ENCODE results near the gene ZNF768.
"Not testable (repeated sequence)": the region's sequence is repeated elsewhere in the genome, so short reads cannot be mapped to it uniquely, and the experiment has no call there.

Gene ZNF768

GRCh38 chr16:30533146-30533522 is 6.8 kb upstream of the ZNF768 start:
- no peak for DNase-seq (ENCODE audit: low spot score)

GRCh38 chr16:30532285-30533145 is 6.1 kb upstream of the ZNF768 start:
- DNase-seq (ENCODE audit: low spot score) = no peak

DNA sequence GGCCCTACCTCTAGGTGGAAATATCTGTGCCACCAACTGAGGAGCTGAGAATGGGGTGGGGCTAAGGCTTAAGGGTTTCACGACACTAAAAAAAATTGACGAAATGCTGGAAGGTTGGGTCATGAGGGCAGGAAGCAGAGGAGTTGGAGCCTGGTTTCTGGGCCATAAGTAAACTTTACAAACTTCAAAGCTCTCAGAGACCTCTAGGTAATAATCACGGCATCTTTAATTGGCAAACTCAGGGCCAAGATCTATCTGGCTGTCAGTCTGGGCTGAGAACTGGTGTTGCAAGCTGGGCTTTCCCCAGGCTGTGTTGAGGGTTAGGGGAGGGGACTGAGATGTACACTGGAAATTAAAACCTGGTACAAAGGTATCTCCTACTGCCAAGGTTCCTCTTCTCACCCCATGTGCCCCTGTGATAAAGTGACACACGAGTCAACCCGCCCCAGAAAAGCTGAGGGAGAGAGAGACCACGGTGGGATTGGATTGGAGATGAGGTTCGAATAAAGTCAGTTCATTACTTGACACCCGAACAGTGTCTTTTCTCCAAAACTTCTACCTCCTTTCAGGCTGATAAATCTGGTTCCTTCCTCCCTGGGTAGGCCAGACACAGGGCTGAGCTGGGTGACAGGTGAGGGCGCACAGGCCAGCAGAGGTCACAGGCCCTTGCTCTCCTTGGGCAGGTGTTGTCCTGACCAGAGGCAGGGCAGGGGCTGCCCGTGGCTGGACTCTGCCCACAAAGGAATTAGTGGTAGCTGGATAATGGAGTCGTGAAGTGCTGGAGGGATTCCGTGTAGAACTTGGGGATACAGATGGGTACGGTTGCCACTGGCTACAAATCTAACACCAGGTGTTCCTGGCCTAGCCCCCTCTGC is 4.0 kb upstream of the ZNF768 start:
- DNase-seq (ENCODE audit: low spot score) = no peak

- no peak for DNase-seq (ENCODE audit: low spot score)
Observed at GRCh38 chr16:30528799-30529457, 2.6 kb upstream of the ZNF768 start.

DNA sequence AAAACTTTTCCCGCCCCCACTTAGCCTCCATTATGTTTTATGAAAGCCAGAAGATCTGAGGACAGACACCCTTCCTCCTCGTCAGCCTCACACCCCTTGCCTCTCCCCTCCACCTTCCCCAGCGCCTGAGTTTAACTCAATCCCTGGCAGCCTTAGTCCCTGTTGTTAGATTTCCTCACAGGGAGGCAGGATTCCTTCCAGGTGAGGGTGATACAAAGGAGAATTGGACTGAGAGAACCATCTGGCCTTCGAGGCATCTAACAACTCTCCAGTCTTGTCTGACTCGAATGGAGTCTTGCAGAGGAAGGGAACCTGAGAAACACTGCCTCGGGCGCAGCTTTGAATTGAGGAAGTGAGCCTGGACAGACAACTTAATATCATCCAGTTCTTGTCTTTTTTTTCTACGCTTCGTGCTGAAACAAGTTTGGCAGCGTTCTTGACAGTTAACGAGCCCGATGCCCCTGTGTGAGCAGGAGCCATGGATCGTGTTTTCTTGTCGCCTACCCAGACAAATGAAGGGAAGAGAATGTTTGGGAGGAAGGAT is 1.3 kb upstream of the ZNF768 start:
- no peak for DNase-seq (ENCODE audit: low spot score)

DNA sequence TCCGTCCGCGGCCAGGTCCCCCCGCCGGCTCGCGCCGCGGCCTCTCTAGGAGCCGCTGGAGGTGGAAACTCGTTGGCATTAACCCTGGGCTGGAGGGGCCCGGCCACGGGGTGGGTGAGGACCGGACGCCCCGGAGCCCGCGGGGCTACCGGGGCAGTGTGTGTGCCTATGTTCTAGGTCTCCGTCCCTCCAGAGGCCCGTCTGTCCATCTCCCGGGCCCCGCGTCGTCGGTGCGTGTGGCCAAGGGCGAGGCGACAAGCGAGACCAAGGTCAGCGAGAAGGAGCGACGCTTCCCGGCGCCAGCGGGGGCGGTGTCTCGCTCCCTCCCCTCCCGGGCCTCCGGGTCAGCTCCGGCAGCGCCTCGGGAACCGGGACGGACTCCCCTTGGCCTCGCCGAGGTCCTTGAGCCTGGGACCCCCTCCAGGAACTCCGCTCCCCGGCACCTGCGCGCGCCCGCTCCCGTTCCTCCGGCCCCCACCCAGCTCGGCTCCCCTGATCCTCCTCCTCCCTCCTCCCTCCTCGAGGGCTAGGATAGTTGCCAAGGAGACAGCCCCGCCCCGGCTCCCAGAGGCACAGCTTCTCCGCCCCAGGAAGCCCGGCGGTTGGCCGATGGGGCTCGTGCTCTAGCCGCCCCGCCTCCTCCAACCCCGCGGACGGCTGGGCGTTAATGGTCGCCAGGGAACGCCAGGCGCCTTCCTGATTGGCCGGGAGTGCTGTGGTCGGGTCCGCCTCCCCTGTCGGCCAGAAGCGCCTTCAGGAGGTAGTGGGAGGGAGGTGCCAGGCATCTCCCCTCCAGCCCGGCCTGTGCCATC is 663 bp upstream of the ZNF768 start:
- DNase-seq (ENCODE audit: low spot score) = peak; percentile 97

DNA sequence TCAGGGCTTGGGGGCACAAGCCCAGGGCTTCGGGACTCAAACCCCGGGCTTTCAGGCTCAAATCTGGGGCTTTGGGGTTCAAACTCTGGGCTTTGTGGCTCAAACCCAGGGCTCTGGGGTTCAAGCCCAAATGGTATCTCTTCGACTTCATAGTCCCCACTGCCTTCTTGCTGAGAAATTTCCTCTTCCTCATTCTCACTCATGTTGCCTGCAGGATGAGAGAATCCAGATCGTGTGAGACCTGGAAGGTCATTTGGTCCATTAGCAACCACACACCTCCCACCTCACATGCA is 576 bp downstream of the ZNF768 start:
- no peak for DNase-seq (ENCODE audit: low spot score)

DNA sequence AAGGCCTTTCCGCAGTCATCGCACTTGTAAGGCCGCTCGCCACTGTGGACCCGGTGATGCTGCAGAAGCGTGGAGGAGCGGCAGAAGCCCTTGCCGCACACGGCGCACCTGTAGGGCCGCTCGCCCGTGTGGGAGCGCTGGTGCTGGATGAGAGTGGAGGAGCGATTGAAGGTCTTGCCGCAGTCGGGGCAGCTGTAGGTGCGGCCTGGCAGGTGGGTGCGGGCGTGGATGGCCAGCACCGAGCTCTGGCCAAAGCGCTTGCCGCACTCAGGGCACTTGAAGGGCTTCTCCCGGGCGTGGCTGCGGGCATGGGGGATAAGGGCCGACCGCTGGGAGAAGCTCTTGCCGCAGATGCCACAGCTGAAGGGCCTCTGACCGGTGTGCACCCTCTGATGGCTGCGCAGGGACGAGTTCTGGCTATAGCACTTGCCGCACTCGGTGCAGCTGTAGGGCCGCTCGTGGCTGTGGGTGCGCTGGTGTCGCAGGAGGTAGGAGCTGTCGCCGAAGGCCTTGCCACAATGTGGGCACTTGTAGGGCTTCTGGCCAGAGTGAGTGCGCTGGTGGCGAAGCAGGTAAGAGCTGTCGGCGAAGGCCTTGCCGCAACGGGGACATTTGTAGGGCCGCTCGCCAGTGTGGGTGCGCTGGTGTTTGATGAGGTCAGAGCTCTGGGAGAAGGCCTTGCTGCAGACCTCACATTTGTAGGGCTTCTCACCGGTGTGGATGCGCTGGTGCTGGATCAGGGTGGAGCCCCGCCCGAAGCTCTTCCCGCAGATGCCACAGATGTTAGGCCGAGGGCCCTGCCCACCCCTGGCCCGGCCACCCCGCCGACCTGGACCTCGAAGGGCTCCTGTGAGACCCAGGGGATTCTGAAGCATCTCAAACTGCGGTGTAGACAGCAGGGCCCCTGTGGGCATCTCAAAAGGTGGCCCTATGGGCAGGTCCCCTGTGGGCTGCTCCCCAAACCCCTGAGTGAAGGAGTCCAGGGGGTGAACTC is 1.5 kb downstream of the ZNF768 start:
- DNase-seq (ENCODE audit: low spot score) = no peak

DNA sequence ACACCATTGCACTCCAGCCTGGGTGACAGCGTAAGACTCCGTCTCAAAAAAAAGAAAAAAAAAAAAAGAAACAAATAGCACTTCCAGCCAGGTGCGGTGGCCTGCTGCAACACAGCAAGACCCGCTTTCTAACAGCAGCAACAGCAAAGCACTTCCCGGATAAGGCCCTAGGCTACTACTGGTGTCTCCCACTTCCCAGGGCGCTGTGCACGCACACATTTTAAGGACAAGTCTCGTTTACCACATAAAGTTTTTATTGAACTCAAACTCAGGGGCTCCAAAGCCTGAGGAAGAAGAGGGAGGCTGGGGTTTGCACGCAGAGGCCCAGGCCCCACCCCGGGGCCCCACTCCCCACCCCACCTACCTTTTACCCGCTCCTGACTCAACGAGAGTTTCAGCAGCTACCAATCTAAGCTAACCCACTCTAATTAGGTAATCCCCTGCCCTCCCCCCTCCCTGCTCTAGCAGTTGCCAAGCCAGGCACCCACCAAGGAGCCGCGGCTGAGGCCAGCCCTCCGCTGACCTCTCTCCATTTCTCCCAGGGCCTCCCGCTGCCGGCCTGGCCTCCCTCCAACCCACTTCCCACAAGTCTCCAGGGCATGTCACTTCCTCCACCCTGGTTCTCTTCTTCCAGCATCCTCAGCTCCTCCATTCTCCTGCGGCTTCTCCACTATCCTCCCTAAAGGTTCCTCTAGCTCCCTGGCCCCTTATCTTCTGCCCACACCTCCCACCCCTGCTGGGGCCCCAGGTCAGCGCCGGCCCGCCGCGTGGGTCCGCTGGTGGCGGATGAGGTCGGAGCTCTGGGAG is 2.4 kb downstream of the ZNF768 start:
- DNase-seq (ENCODE audit: low spot score) = no peak

DNA sequence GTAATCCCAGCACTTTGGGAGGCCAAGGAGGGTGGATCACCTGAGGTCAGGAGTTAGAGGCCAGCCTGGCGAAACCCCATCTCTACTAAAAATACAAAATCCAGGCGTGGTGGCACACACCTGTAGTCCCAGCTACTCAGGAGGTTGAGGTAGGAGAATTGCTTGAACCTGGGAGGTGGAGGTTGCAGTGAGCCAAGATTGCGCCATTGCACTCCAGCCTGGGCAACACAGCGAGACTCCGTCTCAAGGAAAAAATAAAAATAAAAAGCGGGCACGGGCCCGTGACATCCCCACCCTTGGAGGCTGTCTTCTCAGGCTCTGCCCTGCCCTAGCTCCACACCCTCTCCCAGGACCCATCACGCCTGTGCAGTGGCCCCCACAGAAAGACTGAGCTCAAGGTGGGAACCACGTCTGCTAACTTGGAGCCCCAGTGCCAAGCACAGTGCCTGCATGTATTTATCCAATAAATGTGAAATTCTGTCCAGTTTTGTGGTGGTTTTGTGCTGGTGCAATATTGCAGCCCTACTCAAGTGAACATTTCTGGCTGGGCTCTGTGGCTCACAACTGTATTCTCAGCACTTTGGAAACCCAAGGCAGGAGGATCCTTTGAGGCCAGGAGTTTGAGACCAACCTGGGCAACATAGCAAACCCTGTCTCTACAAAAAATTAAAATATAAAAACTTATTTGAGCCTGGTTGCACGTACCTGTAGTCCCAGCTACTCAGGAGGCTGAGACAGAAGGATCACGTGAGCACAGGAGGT is 3.5 kb downstream of the ZNF768 start:
- not testable (repeated sequence) for DNase-seq (ENCODE audit: low spot score)

GRCh38 chr16:30521873-30522641 is 4.3 kb downstream of the ZNF768 start:
- DNase-seq (ENCODE audit: low spot score) = peak; percentile 79

DNA sequence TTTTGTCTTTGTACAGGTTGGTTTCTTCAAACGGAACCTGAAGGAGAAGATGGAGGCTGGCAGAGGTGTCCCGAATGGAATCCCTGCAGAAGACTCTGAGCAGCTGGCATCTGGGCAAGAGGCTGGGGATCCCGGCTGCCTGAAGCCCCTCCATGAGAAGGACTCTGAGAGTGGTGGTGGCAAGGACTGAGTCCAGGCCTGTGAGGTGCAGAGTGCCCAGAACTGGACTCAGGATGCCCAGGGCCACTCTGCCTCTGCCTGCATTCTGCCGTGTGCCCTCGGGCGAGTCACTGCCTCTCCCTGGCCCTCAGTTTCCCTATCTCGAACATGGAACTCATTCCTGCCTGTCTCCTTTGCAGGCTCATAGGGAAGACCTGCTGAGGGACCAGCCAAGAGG is 4.9 kb downstream of the ZNF768 start:
- no peak for DNase-seq (ENCODE audit: low spot score)

DNA sequence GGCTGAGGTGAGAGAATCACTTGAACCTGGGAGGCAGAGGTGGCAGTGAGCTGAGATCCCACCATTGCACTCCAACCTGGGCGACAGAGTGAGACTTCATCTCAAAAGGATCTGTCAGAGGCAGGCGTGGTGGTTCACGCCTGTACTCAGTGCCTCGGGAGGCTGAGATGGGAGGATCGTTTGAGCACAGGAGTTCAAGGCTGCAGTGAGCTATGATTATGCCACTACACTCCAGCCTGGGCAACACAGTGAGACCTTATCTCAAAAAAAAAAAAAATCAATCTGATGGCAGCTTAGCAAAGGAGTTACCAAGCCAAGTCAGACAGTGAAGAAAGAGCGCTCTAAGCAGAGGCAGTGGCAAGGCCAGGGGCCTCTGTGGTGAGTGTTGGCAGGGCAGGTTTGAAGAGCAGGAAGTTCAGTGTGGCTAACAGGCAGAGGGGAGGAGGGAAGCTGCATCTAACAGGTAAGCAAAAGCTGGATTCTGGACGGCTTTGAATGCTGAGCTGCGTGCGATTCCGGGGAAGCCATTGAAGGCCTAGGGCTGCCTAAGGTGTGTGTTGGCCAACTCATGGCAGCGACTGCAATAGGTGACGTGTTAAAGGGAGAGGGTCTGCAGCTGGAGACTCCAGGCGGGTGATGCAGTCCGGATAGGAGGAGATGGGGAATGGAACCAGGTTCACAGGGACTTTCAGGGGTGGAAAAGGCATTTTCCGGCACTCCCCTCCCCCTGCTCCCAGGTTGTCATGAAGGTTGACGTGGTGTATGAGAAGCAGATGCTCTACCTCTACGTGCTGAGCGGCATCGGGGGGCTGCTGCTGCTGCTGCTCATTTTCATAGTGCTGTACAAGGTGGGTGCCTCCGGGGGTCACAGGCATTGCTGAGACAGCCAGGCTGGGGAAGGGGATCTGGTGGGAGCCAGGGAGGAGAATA is 7.0 kb downstream of the ZNF768 start:
- DNase-seq (ENCODE audit: low spot score) = peak; percentile 0

- DNase-seq (ENCODE audit: low spot score) = no peak
Observed at GRCh38 chr16:30518552-30518951, 7.8 kb downstream of the ZNF768 start.

- DNase-seq (ENCODE audit: low spot score) = no peak
Observed at GRCh38 chr16:30515275-30515674, 11.1 kb downstream of the ZNF768 start.

- DNase-seq (ENCODE audit: low spot score) = no peak
Observed at GRCh38 chr16:30511509-30511908, 14.9 kb downstream of the ZNF768 start.

GRCh38 chr16:30510376-30510938 is 15.9 kb downstream of the ZNF768 start:
- no peak for DNase-seq (ENCODE audit: low spot score)
